Activated CD4-positive, alpha-beta T cell treated with anti-CD3 and anti-CD28 coated beads for 4 hours (primary cell): ENCODE results near the gene USP28.
"Not testable (repeated sequence)": the region's sequence is repeated elsewhere in the genome, so short reads cannot be mapped to it uniquely, and the experiment has no call there.

Experiments
- DNase-seq, 2 donors: peaks; one replicate each; pipeline ENCODE4 v3.0.0-alpha.2; 2020

USP28 gene

GRCh38 chr11:113764527-113765219 lies 110.7 kb downstream of the USP28 start:
- DNase-seq: no peak

GRCh38 chr11:113763040-113763439 lies 112.3 kb downstream of the USP28 start:
- DNase-seq: not testable (repeated sequence)

- no peak for DNase-seq
These were observed 115.1 kb downstream of the USP28 start for GRCh38 chr11:113760241-113760640.

DNA sequence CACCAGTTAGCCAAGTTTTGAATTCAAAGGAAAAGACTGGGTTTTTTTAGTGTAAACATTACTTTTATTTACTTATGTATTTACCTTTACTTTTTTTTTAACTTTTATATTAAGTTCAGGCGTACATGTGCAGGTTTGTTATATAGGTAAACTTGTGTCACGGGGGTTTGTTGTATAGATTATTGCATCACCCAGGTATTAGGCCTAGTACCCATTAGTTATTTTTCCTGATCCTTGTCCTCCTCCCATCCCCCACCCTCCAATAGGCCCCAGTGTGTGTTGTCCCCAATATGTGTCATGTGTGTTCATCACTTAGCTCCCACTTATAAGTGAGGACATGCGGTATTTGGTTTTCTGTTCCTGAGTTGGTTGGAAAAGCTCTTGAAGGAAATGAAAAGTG lies 122.4 kb downstream of the USP28 start:
- no peak for DNase-seq
